ENCODE measurements around the gene SPOP. TPM values are rescaled to one million over a fixed set of nuclear protein-coding genes. Genes with fewer than 3 reads are reported as not detected.

SPOP gene
- total and polyA plus RNA-seq, 9 donors, result 44.5 to 87.3 (median 75.4) TPM

DNA sequence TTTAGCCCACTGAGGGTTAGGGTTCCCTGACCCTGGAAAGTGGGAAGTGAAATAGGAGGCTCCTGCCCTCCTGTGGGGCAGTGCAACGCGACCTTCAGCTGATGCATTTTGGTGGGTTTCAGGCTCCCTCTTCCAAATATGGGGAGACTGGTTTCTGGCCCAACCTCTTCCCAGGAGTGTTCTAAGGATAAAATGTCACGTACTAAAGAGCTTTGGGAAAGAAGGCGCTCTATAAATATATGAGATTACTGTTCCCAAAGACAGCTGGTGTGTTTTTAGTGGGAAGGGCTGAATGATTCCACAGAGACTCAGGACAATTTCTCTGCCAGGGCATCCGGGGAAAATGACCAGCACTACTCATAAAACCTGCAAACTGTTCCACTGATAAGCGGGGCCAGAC, 20.1 kb upstream of the SPOP start:
- no peak for DNase-seq
- 16 to 30% (median 21%) methylated on average over 6 of the region's 6 CpGs for WGBS, 3 donors
- intact Hi-C loops (cut with DNase I), result loop anchor here in 1 of 4 donors (5.0 kb wide), 1 partner anchor 294 kb away; no protein-coding TSS in a partner anchor

DNA sequence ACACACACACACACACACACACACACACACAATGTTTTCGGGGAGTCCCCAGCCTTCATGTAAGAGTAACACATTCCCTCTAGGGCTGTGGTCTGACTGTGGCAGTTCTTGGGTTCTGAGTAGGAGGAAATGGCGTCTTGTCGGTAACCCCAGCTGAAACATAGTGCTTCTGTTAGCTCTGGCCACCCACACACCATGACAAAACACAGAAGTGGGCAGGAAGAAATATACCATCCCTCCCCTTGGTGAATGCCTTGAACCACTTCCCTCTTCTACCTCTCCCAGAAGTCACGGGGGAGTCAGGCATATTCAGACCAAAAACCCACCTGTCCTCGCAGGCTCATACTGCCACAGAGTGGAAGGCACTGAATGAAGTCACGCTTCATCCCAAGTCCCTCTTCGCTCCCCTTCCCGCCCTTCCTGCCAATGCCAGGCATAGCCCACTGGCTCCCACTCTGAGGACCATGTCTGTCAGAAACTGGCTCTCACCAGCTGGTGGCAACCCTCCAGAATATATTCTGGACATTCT, 18.4 kb upstream of the SPOP start:
- H3K9me3 ChIP-seq, result no peaks in the 10 kb centered on the region
- H3K4me1 ChIP-seq (ENCODE audit: insufficient read depth), result peaks cover 3% of the 10 kb centered on the region
- 62 to 84% (median 81%) methylated on average over 8 of the region's 8 CpGs for WGBS, 3 donors
- H3K4me3 ChIP-seq, result no peak overlapping the region
- H3K27me3 ChIP-seq, result no peaks in the 10 kb centered on the region
- TF ChIP-seq EP300 (IDR thresholded peaks at IDR 0.05) (no peak), POLR2A (IDR thresholded peaks at IDR 0.05) (no peak)
- TF ChIP-seq, protein P1, sequence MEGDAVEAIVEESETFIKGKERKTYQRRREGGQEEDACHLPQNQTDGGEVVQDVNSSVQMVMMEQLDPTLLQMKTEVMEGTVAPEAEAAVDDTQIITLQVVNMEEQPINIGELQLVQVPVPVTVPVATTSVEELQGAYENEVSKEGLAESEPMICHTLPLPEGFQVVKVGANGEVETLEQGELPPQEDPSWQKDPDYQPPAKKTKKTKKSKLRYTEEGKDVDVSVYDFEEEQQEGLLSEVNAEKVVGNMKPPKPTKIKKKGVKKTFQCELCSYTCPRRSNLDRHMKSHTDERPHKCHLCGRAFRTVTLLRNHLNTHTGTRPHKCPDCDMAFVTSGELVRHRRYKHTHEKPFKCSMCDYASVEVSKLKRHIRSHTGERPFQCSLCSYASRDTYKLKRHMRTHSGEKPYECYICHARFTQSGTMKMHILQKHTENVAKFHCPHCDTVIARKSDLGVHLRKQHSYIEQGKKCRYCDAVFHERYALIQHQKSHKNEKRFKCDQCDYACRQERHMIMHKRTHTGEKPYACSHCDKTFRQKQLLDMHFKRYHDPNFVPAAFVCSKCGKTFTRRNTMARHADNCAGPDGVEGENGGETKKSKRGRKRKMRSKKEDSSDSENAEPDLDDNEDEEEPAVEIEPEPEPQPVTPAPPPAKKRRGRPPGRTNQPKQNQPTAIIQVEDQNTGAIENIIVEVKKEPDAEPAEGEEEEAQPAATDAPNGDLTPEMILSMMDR (IDR thresholded peaks at IDR 0.05), result no peak
- no peak for DNase-seq
- H3K27ac ChIP-seq, result no peak overlapping the region
- intact Hi-C loops (cut with DNase I), result loop anchor here in 1 of 4 donors (5.0 kb wide), 1 partner anchor 296 kb away; no protein-coding TSS in a partner anchor
- H3K36me3 ChIP-seq, result no peaks in the 10 kb centered on the region

More for the DNA sequence above, 20.1 kb upstream of the SPOP start:
- H3K9me3 ChIP-seq, result no peaks in the 10 kb centered on the region
- no peak overlapping the region for H3K4me3 ChIP-seq
- no peaks in the 10 kb centered on the region for H3K4me1 ChIP-seq (ENCODE audit: insufficient read depth)
- no peak for TF ChIP-seq EP300 (IDR thresholded peaks at IDR 0.05)
- TF ChIP-seq POLR2A (IDR thresholded peaks at IDR 0.05), result no peak
- TF ChIP-seq, protein P1 (IDR thresholded peaks at IDR 0.05), result no peak
- H3K27ac ChIP-seq, result no peak overlapping the region
- H3K27me3 ChIP-seq, result no peaks in the 10 kb centered on the region
- no peaks in the 10 kb centered on the region for H3K36me3 ChIP-seq

DNA sequence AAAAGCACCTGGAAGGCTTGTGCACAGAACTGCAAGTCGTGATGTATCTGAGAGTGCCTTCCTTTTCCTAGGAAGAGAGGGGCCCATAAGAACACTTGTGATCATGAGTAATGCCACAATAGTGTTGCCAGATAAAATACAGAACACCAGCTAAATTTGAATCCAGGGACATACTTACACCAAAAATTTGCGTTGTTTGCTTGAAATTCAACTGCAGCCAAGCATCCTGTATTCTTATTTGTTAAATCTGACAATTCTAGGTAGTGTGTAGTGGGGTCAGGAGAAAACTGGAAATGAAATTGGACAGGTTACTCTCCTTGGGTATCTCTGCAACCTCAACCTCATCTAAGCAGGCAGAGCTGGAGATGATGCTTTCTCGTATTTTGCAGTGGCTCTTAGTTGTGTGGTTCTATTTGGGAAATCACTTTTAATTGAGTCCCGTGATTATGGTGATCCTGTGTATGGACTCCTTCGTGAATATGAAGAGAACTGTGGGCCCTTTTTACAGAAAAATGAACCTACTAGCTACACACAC, 17.9 kb upstream of the SPOP start:
- H3K27me3 ChIP-seq, result no peaks in the 10 kb centered on the region
- peaks cover 3% of the 10 kb centered on the region for H3K4me1 ChIP-seq (ENCODE audit: insufficient read depth)
- no peak for TF ChIP-seq EP300 (IDR thresholded peaks at IDR 0.05)
- TF ChIP-seq, protein P1 (IDR thresholded peaks at IDR 0.05), result no peak
- 53 to 54% (median 54%) methylated on average over 5 of the region's 5 CpGs for WGBS, 3 donors
- H3K27ac ChIP-seq, result no peak overlapping the region
- intact Hi-C loops (cut with DNase I), result loop anchor here (1.0 to 5.0 kb wide), 4 partner anchors 127 to 297 kb away; no protein-coding TSS in a partner anchor
- no peak for DNase-seq
- no peaks in the 10 kb centered on the region for H3K9me3 ChIP-seq
- no peak overlapping the region for H3K4me3 ChIP-seq
- H3K36me3 ChIP-seq, result no peaks in the 10 kb centered on the region

DNA sequence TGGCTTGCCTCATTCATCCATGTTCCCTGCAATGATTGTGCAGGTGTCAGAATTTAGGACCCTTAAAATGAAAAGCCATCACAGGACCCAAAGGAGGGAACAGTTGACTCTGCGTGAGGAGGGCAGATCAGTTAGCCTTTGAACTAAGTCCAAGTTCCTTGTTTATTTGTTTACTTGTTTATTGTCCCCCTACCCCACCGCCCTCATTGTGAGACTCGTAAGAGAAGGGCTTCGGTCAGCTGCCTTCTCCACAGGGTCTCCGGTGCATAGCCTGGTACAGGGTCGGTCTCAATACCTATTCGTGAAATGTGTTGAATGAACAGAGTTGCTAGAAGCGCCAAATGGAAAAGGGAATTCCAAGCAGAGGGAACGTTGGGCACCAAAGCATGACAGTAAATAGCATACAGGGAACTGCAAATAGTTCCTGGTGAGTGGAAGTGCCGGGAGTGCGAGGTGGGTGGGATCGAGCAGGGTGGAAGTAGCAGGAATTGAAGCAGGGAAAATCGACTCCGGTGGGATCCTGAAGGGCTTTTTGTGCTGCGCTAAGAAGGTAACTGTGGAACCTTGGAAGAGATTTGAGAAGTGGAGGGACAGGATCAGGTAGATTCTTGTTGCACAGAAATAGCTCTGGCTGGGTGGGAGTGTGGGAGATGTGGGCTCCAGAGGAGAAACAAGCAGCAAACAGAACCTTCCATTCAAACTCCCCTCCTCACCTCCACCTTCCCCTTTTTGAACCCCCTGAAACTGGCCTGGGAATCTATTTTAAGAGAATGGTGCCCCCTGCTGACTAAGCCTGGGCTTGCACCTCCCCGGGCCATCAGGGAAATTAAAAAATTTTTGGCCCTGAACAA, 17.2 kb upstream of the SPOP start:
- DNase-seq, result peak; percentile 41 to 75 (median 70)
- Histone ChIP-seq H3K9me3 (no peaks in the 10 kb centered on the region), H3K4me3 (no peak overlapping the region), H3K27me3 (no peaks in the 10 kb centered on the region), H3K36me3 (no peaks in the 10 kb centered on the region), H3K27ac (no peak overlapping the region), H3K4me1 (ENCODE audit: insufficient read depth) (peaks cover 3% of the 10 kb centered on the region)
- TF ChIP-seq POLR2A (IDR thresholded peaks at IDR 0.05) (peak; percentile 33), EP300 (IDR thresholded peaks at IDR 0.05) (no peak)
- TF ChIP-seq, protein P1 (IDR thresholded peaks at IDR 0.05), result peak; percentile 86 to 93 (median 90)
- intact Hi-C loops (cut with DNase I), result loop anchor here (1.0 to 5.0 kb wide), 4 partner anchors 126 to 297 kb away; no protein-coding TSS in a partner anchor
- 19 to 25% (median 24%) methylated on average over 16 of the region's 16 CpGs for WGBS, 3 donors

Measured in ovary (tissue), 9 donors.